Spinal cord (tissue), 10 donors: Measurements from ENCODE around the gene CIBAR2. TPM values are rescaled to one million over a fixed set of nuclear protein-coding genes. Genes with fewer than 3 reads are reported as not detected.

Source experiments
- DNase-seq, 6 donors: peaks; one replicate each; pipeline versions ENCODE4 v3.0.0 to v3.0.0-alpha.2; 2013 to 2015; ENCODE audit warnings: low spot score in 6 of 6, low read depth in 4 of 6
- H3K27ac ChIP-seq: one replicate; pipeline ENCODE4 v1.5.1; 2013; ENCODE audit warnings: low read depth, low read length, control low read depth
- H3K27me3 ChIP-seq: one replicate; pipeline ENCODE4 v1.6.1; 2013; ENCODE audit warnings: low read length; ENCODE audit not compliant: control insufficient read depth, insufficient read depth
- H3K36me3 ChIP-seq: one replicate; pipeline ENCODE4 v1.6.1; 2013; ENCODE audit warnings: low read length; ENCODE audit not compliant: control insufficient read depth, insufficient read depth
- H3K4me1 ChIP-seq: one replicate; pipeline ENCODE4 v1.6.1; 2013; ENCODE audit warnings: low read length; ENCODE audit not compliant: control insufficient read depth, insufficient read depth
- H3K4me3 ChIP-seq: one replicate; pipeline ENCODE4 v1.5.1; 2013; ENCODE audit warnings: low read depth, low read length, control low read depth
- H3K9me3 ChIP-seq: one replicate; pipeline ENCODE4 v1.6.1; 2013; ENCODE audit warnings: low read length; ENCODE audit not compliant: control insufficient read depth, insufficient read depth
- WGBS: methylation state at CpG from one replicate; pipeline ENCODE4 v1.1.5; 2013; ENCODE audit warnings: missing lambda C conversion rate; ENCODE audit not compliant: insufficient coverage; 5-methylcytosine and 5-hydroxymethylcytosine counted together
- polyA plus RNA-seq, 2 donors: library from polyadenylated mRNA; unstranded; fragments of 120-200 nt; gene quantifications; one replicate each; pipeline ENCODE4 v1.2.1, GENCODE V29; 2013; ENCODE audit not compliant: insufficient read length in 2 of 2
- total RNA-seq, 2 donors: library from RNA; depleted of rRNA in 1 of 2; stranded (reverse); fragments of 120-200 nt in 1 of 2; fragments of >200 nt in 1 of 2; gene quantifications; one replicate each; pipeline versions ENCODE4 v1.2.3 to v1.2.4, GENCODE V29; 2013 to 2014
- donor health status: healthy.

Gene CIBAR2
- total and polyA plus RNA-seq, 4 donors, result 0.69 to 6.8 (median 3.2) TPM

DNA sequence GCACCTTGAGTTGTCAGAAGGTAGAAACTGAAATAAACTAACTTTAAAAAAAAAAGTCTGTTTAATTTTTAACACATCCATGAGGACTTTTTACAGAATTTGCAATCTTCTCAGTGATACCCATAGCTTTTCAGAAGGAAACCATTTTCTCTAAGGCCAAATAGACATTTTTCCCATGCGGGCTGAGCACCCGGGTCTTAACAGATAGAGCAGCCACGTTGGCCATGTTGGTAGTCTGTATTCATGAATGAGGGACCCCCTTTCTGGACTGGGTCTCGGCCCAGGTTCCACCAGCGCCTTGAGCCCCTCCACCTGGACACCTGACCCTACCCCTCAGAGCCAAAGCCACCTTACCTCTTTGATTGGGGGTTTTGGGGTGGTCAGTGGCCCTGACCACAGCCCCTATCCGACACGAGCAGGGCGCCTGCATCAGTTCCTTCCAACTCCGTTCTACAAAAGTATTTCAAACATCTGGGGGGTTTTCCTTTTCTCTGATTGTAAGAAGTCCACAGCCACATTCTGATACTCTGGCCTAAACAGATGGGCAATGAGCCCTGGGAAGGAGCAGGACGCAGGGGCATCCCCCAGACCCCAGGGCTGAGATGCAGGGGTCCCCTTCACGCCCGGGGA lies 18.0 kb downstream of the CIBAR2 start:
- 90% methylated on average over 6 of the region's 12 CpGs for WGBS
- no peak overlapping the region for H3K4me3 ChIP-seq
- H3K27ac ChIP-seq, result no peak overlapping the region
- H3K36me3 ChIP-seq, result peaks cover 21% of the 10 kb centered on the region
- DNase-seq, result no peak
- H3K9me3 ChIP-seq, result no peaks in the 10 kb centered on the region
- H3K4me1 ChIP-seq, result peaks cover 20% of the 10 kb centered on the region
- peaks cover 2% of the 10 kb centered on the region for H3K27me3 ChIP-seq

DNA sequence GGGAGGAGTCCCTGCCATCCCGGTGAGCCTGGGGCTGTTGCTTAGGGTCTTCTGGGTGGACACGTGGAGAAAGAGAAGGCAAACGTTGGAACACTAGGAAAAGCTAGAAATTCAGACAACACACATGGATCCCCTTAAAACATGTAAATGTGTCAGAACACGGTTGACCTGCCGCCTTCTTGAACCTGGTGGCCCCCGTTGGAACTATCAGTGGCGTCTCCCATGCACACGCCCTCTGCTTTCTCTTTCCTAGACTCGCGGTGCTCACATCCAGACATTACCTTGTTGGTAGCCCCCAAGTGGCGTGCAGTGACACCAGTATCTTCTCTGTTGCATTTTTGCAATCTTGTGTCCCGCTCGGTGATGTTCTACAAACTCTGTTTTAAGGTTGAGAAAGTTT lies 18.6 kb downstream of the CIBAR2 start:
- peaks cover 26% of the 10 kb centered on the region for H3K4me1 ChIP-seq
- H3K4me3 ChIP-seq, result no peak overlapping the region
- DNase-seq, result no peak
- peaks cover 2% of the 10 kb centered on the region for H3K27me3 ChIP-seq
- peaks cover 27% of the 10 kb centered on the region for H3K36me3 ChIP-seq
- H3K9me3 ChIP-seq, result no peaks in the 10 kb centered on the region
- 84% methylated on average over 12 of the region's 13 CpGs for WGBS
- H3K27ac ChIP-seq, result no peak overlapping the region

DNA sequence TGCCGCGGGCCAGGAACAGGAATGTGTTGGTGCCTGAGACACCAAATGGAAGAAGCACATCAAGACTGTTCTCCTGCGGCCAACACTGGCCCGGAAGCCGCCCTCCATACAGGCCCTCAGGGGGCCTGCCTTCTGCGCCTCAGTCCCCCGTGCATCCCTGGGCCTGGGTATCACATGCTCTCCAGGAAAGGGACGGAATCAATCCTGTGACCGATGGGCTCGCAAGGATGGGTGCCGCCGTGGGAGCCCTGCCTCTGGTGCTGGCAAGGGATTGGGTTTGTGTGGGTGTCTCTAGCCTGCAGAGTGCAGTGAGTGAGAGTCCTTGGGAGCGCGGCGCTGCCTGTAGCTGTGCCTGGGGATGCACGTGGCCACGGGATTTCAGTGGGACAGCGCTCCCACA lies 19.4 kb downstream of the CIBAR2 start:
- 77% methylated on average over 14 of the region's 18 CpGs for WGBS
- Histone ChIP-seq H3K4me3 (no peak overlapping the region), H3K36me3 (peaks cover 35% of the 10 kb centered on the region), H3K27me3 (peaks cover 2% of the 10 kb centered on the region), H3K4me1 (peaks cover 32% of the 10 kb centered on the region), H3K9me3 (no peaks in the 10 kb centered on the region), H3K27ac (no peak overlapping the region)
- DNase-seq, result no peak

DNA sequence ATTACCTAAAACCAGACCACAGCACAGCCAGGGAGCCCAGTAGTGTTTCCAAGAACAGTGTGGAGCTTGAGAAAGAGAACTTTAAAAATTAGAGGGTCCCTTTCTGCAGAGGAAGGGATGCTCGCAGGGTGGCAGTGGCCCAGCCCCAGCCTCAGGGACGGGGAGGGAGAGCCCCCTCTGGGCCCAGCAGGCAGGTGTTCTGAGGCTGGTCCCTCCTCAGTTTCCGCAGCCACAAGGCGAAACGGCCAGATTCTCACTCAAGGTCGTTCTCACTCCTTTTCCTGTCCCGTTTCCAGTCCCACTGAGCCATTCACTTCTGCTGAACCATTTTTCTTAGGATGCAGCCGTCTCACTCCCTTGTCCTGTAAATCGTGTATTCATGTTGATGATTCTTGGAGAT lies 20.0 kb downstream of the CIBAR2 start:
- DNase-seq, result no peak
- Histone ChIP-seq H3K4me1 (peaks cover 32% of the 10 kb centered on the region), H3K4me3 (no peak overlapping the region), H3K27ac (no peak overlapping the region), H3K9me3 (no peaks in the 10 kb centered on the region), H3K27me3 (peaks cover 2% of the 10 kb centered on the region), H3K36me3 (peaks cover 40% of the 10 kb centered on the region)
- WGBS, result 82% methylated on average over 6 of the region's 9 CpGs

DNA sequence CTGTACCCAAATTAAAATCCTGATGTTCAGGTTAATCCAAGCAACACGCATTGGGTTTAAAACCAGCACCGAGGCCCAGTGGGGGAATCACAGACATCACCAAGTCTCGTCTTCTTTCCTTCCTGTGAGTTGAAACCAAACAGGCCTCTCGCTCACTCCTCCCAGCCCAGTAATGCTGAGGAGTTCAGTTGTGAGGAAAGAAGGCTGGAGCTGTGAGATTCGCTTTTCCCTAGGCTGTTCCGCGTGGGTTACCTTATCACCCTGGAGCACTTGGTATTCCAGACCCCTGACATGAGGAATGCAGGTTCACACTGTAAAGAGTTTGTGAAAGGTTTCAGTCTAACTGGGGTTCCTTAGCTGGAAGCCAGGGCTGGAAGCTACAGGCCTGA lies 20.8 kb downstream of the CIBAR2 start:
- H3K27ac ChIP-seq, result no peak overlapping the region
- H3K36me3 ChIP-seq, result peaks cover 48% of the 10 kb centered on the region
- no peak for DNase-seq
- H3K4me3 ChIP-seq, result no peak overlapping the region
- 100% methylated on average over 3 of the region's 7 CpGs for WGBS
- H3K27me3 ChIP-seq, result peaks cover 2% of the 10 kb centered on the region
- no peaks in the 10 kb centered on the region for H3K9me3 ChIP-seq
- H3K4me1 ChIP-seq, result peaks cover 39% of the 10 kb centered on the region

DNA sequence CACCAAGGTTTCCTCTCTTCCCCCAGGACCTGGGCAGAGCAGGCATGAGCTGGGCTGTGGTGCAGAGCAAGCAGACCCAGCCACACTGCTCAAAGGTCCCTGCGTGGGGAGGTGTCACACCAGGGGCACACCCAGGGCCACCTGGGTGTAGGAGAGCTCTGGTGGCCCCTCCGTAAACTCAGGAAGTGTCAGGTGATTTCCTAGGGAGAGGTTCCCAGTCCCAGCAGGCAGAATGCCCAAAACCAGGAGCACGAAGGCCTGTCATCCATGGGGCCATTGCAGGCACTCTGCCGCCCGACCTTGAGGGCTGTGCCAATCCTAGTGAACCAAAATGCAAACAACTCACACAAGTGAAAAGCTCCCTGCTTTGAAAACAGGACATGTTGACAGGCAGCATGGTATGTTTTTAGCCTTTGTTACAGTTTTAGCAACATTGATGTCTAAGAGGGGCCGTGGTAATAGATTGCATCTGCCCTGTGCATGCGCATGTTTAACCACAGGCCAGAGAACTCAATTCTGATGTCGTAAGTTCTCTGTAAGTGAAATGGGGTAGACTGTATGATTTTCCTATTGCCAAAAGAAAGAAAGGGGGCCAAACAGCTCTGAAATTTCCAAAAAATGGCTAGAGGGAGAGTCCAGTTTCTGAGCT lies 21.3 kb downstream of the CIBAR2 start:
- DNase-seq, result no peak
- WGBS, result 86% methylated on average over 5 of the region's 8 CpGs
- Histone ChIP-seq H3K9me3 (no peaks in the 10 kb centered on the region), H3K4me1 (peaks cover 42% of the 10 kb centered on the region), H3K4me3 (no peak overlapping the region), H3K27ac (no peak overlapping the region), H3K36me3 (peaks cover 54% of the 10 kb centered on the region), H3K27me3 (peaks cover 2% of the 10 kb centered on the region)

DNA sequence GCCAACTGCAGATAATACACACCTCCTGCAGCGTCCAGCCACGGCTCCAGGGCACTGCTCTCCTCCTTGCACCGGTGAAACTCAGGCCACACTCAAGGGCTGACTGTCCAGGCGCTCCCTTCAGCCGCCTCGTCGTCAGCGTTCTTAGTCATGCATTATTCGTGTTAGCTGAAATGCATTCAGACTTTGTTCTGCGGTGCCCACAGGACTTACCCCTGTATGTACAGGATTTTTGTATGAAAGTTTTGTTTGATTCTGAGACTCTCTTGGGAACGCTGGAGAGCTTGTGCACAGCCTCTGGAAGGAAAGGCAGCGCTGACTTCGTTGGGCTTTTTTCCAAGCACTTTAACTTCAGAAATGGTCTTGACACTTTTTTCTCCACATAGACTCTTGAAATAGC lies 22.1 kb downstream of the CIBAR2 start:
- DNase-seq, result no peak
- H3K4me1 ChIP-seq, result peaks cover 46% of the 10 kb centered on the region
- H3K4me3 ChIP-seq, result no peak overlapping the region
- 66% methylated on average over 12 of the region's 13 CpGs for WGBS
- no peak overlapping the region for H3K27ac ChIP-seq
- H3K9me3 ChIP-seq, result no peaks in the 10 kb centered on the region
- H3K27me3 ChIP-seq, result peaks cover 2% of the 10 kb centered on the region
- H3K36me3 ChIP-seq, result peaks cover 60% of the 10 kb centered on the region

DNA sequence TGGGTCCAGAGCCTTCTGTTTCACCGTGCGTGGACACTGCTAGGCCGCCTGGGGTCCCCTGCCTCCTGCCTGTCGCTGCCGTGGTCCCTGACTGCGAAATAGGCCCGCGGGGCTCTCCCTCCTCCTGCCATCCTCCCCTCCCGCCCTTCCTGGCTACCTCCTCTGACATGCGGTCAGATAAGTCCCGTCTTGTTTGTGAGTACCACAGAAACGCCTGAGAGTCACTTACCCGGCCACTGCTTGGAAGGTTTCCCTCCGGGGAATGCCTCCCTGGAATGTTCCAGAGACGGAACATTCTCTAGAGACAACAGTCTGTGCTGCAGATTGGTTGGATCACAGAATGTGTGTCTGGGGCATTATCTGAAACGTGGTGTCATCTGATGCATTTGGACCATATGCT lies 22.7 kb downstream of the CIBAR2 start:
- peaks cover 50% of the 10 kb centered on the region for H3K4me1 ChIP-seq
- whole genome bisulfite sequencing, result 80% methylated on average over 16 of the region's 16 CpGs
- no peak overlapping the region for H3K27ac ChIP-seq
- H3K27me3 ChIP-seq, result peaks cover 2% of the 10 kb centered on the region
- H3K9me3 ChIP-seq, result no peaks in the 10 kb centered on the region
- peak in 2 of 6 donors; percentile 54 to 59 for DNase-seq
- H3K36me3 ChIP-seq, result peaks cover 67% of the 10 kb centered on the region
- no peak overlapping the region for H3K4me3 ChIP-seq

DNA sequence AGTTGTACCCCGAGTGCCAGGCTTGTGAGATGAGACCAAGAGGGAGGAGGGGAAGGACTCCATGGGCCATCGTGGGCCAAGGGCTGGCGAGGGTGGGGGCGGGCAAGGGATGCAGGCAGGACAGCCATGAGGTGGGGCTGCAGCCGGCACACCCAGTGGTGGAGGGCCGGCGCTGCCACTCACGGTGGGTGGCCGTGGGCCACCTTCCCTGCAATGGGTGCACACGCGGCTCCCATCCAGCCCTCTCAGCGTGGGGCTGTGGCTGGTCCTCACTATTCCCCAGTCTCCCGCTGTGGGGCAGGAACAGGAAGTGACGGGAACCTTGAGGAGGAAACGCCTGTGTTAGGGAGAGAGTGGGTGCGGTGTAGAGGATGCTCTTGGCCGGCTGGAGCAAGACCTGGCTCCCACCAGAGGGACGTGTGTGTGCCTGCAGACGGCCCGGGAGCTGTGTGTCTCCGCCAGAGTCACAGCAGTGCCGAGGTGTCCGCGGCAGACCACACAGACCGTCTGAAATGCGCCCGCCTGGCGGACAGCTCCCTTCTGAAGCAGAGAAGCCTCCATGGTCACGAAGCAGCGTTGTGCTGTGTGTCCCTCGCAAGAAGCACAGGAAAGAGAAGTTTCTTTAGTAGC lies 23.6 kb downstream of the CIBAR2 start:
- WGBS, result 74% methylated on average over 31 of the region's 31 CpGs
- H3K9me3 ChIP-seq, result no peaks in the 10 kb centered on the region
- H3K4me3 ChIP-seq, result no peak overlapping the region
- H3K27me3 ChIP-seq, result peaks cover 2% of the 10 kb centered on the region
- no peak overlapping the region for H3K27ac ChIP-seq
- DNase-seq, result no peak
- peaks cover 51% of the 10 kb centered on the region for H3K4me1 ChIP-seq
- peaks cover 67% of the 10 kb centered on the region for H3K36me3 ChIP-seq
